ENCODE data around the gene SUSD4. TPM values are rescaled to one million over a fixed set of nuclear protein-coding genes. Genes with fewer than 3 reads are reported as not detected.
A peak's percentile ranks its signal among the peaks of the same experiment; 100 is the strongest.

The SUSD4 gene
- total RNA-seq, 1 experiment from 2014 or later, result 4.6 TPM

DNA sequence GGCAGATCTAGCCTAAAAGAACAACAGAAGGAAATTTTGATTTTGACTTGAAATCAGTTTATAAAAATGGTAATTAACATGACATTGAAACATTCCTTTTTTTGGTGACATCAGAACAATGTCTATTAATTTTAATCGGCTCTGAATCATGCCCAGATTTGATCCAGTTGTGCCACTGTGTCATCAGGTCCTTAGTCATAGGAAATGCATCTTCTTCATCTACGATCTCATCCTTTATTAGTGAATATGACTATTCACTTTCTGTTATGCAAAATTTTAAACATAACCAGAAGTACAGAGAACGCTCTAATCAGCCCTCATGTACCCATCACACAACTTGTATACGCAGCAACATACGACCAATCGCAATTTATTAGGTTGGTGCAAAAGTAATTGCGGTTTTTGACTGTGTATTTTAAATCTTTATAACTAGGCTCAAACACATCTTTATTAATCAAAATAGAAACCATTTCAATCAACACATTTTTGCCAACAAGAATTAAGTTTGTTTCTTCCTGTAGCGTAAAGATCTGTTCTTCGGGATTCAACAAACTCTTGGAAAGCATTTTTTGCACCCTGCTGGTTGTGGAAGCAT, 180.6 kb downstream of the SUSD4 start:
- DNase-seq (ENCODE audit: low read depth), result peak; percentile 17

DNA sequence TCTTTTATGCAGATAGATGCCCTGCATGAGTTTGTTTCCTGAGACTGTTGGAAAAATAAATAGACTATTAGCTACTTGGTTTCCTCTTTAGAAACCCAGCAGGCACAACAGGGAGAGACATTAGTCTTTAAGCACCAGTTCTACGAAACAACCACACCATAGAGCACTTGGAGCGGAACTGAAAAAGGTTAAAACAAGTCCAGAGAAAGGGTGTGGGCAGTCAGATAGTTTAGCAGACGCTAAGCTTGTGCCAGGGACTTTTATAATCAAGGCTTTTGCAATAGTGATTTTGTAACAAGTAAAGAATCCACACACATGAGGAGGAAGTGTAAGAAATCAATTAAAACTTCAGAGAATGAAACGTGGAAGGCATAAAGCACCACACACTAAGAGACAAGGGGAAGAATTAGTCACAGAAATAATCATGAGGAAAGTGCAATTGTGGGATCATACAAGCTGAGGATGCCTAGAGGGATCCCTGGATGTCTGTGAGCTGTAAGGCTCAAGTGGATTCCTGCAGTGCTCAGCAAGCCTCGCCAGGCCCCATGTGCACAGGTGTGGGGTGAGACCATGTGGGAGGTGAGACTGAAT, 183.2 kb downstream of the SUSD4 start:
- no peak for DNase-seq (ENCODE audit: low read depth)

DNA sequence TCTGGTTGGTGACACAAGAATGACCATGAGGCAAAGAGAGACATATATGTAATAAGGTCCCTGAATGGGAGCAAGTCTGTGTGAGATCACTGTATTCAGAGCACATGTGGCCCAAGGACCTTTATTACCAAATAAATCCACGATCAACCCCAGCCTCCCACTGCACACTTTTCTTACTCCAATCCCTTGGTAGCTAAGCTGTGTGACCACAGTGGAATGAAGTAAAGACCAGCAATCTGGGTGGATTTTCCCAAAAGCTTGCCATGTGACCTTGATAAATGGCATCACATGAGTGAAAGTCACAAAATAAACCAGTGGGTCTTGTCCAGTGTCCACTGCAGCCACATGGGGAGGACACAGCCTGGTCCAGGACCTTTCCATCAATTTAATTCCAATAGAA, 184.2 kb downstream of the SUSD4 start:
- DNase-seq (ENCODE audit: low read depth), result no peak

DNA sequence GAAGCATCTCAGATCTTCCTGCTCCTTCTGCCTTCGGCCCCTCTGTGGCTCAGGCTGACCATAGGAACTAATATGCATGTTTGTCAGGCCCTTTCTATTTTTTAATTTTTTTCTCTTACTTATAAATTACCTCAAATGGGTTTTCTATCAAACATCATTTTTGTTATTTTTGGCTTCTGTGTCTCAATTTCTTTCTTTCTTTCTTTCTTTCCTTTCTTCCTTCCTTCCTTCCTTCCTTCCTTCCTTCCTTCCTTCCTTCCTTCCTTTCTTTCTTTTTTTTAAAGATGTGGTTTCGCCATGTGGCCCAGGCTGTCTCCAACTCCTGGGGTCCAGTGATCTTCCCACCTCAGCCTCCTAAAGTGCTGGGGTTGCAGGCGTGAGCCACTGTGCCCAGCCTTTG, 184.7 kb downstream of the SUSD4 start:
- no peak for DNase-seq (ENCODE audit: low read depth)

DNA sequence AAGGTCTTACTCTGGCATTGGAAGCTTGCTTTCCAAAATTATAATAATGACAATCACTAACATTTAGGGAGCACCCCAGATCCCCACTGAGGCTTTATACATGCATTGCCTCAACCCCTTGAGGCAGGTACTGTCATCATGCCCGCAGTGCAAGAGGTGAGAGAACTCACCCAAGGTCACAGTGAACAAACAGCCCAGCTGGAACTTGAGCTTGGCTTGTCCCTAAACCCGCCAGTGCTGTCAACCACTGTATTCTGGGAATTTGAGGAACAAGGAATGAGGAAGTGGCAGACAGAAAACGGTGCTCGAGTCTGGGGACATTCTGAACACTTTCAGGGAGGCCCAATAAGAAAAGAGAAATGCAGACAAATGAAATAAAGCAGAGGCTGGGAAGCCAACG, 186.3 kb downstream of the SUSD4 start:
- DNase-seq (ENCODE audit: low read depth), result peak; percentile 12

DNA sequence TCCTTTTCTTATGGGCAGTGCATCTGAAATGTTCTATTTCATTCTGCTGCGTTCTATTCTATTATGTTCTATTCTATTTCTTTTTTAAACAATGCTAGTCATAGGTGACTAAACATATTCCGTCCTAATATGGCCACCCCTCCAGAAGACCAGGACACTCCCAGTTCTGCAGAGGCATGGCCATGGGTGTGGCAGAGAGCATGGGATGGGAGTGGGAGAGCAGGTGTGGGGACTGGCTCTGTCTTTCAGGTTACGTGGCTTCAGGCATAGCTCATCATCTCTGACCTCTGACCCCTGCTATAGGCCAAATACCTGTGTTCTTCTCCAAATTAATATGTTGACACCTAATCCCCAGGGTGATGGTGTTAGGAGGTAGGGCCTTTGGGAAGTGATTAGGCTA, 187.5 kb downstream of the SUSD4 start:
- DNase-seq (ENCODE audit: low read depth), result no peak

DNA sequence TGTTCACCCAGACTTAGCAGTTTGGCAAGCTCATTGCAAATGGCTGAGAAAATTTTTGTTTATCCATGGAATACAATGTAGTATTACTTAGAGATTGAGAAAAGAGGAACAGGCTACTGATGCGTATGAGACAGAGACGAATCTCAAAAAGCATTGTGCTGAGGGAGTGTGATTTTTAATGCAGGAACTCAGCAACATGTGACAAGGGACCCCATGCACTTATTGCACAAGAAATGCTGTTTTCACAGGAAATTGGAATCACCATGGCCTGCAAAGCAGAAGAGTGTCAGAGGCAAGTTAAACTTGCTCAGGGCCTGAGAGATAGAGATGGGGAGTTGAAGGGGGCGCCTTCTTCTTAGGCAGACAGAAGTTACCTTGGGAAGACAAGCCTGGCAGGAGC, 188.3 kb downstream of the SUSD4 start:
- no peak for DNase-seq (ENCODE audit: low read depth)

DNA sequence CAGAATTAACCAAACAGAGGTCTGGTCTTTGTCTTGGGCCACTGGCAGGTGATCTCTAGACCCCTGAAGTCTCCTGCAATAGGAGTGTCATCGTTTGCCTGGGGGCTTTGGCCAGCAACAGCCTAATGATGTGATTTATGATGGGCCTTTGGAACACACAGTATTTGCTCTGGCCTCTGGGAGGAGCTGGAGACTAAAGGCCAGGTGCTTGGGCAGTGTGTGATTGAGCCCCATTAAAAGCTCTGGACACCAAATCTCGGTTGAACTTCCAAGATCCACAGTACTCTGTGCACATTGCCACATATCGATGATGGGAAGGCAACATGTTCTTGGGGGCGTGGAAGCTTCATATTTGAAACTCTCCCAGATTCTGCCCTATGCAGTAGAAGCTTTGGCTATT, 188.9 kb downstream of the SUSD4 start:
- DNase-seq (ENCODE audit: low read depth), result peak; percentile 60

Other genes with a start within 250 kb of the SUSD4 start
- gene TLR5, start 220.9 kb downstream of the SUSD4 start, total RNA-seq (2014; rRNA removed; shearing (Covaris generic)), result 0.10 and 0.49 TPM in 2 replicates
- not detected in 2 replicates for gene CCDC185, start 29.2 kb upstream of the SUSD4 start, total RNA-seq (2014; rRNA removed; shearing (Covaris generic))